ENCODE results near the gene RGS3.

GRCh38 chr9:113608082-113608685 lies 144.7 kb downstream of the RGS3 start:
- TF ChIP-seq CTCF (IDR thresholded peaks at IDR 0.05 in 4 of 5, conservative IDR thresholded peaks at IDR 0.05 in 1 of 5) (no peak), POLR2A (IDR thresholded peaks at IDR 0.05) (no peak)

All from gastrocnemius medialis (tissue), 4 donors.